ENCODE results near the gene NPBWR2. TPM values are rescaled to one million over a fixed set of nuclear protein-coding genes. Genes with fewer than 3 reads are reported as not detected.
A peak's percentile ranks its signal among the peaks of the same experiment; 100 is the strongest.

Gene NPBWR2
- polyA plus RNA-seq, 4 donors: not detected

DNA sequence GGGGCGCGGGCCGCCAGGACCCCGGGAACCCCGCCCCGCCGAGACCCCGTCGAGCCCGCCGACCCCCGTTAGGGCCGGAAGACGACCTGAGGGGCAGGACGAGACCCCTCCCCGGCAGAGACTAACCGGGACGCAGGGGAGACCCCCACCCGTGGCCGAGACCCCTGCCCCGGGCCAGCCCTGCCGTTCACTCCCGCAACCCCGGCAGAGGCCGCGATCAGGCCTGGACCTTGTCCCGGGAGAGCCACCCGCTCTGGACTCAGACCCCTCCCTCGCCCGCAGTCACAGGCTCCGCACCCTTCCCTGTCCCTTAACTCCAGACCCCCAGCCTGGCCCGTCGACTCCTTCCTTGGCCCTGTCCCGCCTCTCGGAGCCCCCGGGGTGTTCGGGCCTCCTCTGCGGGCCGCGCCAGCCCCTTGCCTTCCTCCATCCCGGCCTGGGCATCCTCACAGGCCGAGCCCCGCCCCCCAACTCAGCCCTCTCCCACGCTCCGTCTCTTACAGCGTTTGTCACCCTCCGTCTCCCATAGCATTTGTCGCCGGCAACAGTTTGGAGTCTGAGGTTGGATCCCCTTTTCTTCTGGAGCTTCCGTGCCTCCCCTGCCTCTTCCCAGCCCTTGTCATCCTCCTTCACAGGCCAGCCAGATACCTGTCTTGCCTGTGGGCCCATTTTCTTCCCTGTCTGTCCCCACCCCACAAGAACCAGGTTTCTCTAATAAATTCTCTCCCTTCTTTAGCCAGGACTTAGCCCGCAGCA is 43.8 kb downstream of the NPBWR2 start:
- DNase-seq (ENCODE audit: low read depth in 4 of 4, low spot score in 3 of 4): no peak

DNA sequence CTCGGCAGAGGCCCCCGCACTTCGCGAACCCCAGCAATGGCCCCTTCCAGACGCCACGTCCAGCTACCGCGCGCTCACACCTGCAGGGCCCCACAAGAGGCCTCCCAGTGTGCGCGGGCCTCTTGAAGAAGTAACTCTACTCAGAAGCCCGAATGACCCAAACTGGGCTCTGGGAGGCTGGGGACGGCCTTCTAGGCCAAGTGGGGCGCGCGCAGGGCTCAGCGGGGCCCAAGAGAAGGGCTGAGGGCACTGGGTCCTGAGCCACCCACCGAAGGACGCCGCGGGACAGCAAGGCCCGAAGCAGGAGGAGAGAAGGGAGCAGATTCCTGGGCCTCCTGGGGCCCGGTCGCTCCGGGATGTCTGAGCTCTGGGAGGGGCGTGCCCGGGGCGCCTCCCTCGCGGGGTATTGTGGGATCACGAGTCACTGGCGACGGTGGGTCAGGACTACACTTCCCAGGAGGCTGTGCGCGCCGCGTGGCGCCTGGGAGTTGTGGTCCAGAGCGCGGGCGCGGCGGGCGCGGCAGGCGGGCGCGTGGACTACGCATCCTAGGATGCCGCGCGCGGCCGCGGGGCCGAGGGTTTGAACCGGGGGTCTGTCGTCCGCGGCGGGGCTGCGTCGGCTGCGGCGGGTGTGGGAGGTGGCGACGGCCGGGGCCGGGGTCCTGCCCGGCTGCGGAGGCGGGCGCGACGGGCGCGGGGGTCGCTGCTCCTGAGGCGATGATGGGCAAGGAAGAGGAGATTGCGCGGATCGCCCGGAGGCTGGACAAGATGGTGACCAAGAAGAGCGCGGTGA is 44.6 kb downstream of the NPBWR2 start, which contains the start of gene TCEA2:
Gene TCEA2, plus strand, starts transcription at position 603 of the 793 bp plus-strand sequence. Its CDS starts 115 bp downstream, at position 718.
- DNase-seq (ENCODE audit: low read depth in 4 of 4, low spot score in 3 of 4): peak; percentile 89 to 94 (median 91)

DNA sequence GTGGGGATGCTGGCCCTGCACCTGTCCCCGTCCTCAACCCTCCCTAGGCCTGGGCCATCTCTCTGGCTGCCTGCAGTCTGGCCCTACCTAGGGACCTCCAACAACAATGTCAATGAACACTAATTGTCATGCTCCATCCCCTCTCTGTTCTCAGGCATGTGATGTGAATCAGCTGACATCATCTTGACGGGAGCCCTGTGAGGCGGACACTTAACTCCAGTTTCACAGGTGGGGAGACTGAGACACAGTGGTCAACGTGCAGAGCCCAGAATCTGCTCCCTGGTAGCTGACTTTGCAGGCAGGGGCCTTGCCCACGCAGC is 45.1 kb downstream of the NPBWR2 start:
- DNase-seq (ENCODE audit: low read depth in 4 of 4, low spot score in 3 of 4): no peak

DNA sequence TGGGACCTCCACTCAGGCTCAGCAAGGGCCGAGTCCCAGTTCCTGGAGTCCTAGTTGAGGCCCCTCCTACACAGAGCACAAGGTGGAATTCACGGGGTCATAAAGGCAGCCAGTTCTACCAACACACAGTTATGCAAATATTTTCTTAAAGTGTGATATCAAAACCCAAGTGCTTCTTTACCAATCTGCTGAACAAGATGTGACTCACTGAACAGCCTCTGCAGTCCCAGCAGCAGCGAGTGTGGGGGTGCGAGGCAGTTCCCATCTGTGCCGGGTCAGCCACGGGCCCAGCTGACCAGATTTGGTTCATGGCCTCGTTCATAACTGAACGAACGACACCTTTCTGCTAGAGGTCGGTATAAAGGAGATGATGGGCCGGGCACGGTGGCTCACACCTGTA is 48.8 kb downstream of the NPBWR2 start:
- no peak for DNase-seq (ENCODE audit: low read depth in 4 of 4, low spot score in 3 of 4)

DNA sequence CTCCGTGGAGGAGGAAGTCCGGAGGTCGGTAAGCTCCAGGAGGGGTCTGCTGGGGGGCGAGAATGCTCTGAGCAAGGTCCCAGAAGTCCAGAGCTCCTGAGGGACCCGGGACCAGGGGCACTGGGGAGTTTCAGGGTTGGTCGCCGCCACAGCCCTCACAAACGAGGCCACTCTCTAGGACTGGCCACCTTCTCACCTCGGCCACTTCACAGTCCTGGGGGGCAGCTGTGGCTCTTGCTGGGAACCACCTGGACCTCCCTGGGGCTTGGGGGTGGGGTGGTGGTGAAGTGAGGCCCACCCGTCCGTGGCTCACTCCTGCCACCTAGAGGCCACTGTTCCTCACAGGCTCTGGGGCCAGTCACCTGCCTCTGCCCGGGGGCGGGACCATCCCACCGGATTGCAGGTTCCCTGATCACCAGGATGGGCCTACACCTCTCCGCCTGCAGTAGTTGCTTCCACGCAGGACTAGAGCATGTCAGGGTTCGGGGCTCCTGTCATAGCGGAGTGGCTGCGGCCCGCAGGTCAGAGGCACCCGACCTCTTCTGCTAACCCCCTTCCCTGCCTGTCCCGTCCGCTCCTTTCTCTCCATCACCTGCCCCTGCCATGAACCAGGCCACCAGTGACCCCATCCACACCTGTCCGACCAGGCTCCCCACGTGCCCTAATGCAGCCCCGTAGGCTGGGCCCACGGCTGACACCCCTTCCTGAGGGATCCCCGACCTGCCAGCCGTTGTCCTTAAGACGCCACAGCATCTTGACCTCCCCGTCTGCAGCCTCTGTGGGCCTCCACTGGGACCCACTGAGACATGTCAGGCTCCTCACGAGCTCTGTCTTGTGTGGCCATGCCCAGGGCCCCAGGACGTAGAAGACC is 49.5 kb downstream of the NPBWR2 start:
- DNase-seq (ENCODE audit: low read depth in 4 of 4, low spot score in 3 of 4): peak in 1 of 4 donors; percentile 50

DNA sequence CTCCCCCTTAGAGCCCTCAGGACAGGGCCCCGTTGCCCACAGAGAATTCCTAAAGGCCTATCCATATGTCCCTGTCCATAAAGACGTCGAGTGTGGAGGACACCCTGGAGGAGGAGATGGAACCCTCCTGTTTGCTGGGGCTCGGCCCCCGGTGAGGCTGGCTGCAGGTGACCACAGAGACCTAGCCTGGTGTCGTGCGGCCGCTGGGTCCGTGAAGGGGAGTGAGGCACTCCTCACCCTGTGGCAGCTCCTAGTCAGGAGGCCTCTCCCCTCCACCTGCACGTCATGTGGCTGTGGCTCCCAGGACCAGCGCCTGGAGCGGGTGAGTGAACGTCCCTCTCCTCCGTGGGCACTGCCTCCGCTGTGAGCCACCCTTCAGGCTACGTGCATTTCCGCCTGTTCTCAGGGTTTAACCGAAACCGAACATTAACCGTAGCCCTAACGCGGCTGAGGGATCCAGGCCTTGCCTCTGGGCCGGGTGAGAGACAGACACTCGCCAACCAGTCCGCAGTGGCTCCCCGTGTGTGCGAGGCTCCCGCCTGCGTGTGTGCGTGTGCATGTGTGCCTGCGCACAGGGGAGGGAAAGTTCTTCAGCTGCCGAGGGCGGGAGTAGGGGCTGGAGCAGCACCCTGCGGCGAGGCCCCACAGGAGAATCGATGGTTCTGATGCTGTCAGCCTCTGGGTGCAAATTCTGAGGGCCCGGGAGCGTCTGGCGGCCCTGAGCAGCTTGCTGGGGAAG is 50.3 kb downstream of the NPBWR2 start:
- DNase-seq (ENCODE audit: low read depth in 4 of 4, low spot score in 3 of 4): no peak

DNA sequence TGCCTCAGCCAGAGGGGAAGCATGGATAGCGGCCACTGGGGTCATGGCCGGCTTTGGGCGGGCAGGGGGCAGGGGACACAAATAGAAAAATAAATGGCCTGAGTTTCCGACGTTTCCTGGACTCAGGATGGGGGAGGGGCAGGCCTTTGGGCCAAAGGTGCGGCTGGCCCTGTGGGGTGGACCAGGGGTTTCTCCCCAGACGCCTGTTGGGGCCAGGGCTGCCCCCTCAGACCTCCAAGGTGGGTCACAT is 50.8 kb downstream of the NPBWR2 start:
- no peak for DNase-seq (ENCODE audit: low read depth in 4 of 4, low spot score in 3 of 4)

DNA sequence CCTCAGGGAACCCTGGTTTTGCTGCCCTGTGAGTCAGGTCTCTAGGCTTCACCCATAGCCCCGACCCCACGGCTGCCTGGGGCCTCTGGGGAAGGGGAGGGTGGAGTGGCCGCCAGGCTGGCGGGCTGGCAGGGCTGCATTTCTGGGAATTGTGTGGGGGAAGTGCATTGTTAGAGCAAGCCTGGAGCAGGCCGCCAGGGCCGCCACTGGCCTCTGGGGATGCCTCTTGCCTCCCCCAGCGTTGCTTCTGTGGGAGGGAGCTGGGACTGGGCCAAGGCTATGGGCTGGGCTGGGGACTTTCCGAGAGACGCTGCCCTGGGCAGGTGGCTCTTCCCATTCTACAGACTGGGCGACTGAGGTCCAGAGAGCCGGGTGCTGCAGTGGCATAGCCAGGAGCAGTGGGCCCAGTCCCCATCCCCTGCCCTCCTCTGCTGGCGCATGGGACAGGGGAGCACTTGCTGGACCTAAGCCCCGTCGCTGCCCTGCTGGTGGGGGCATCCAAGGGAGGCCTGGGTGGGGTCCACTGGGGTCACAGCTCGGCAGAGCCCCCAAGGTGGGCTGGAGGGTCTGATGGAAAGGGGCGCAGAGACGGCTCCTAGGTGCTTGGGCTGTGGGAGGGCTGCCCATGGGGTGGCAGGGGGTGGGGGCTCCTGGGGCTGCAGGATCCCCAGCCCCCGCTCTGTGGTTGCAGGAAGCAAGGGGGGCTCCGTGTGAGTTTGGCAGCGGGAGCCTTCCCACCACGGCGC is 51.3 kb downstream of the NPBWR2 start:
- no peak for DNase-seq (ENCODE audit: low read depth in 4 of 4, low spot score in 3 of 4)

DNA sequence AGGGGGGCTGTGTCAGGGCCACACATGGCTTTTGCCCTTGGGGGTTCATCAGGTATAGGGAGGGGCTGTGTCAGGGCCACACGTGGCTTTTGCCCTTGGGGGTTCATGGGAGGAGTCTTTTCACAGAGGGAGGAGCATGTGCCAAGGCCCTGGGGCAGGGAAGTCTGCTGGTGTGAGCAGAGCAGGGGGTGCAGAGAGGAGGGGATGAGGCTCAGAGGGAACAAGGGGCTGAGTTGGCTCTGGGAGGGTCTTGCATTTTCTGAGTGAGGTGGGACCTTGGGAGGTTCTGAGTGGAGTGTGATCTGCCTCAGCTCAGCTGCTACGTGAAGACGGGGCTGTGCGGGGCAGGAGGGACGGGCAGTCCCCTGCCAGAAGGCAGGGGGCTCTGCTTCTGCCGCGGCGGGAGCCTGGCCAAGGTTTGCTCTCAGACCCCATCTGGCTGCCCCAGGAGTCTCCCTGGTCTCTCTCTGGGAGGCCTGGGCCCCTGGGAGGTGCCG is 51.9 kb downstream of the NPBWR2 start:
- DNase-seq (ENCODE audit: low read depth in 4 of 4, low spot score in 3 of 4): no peak

DNA sequence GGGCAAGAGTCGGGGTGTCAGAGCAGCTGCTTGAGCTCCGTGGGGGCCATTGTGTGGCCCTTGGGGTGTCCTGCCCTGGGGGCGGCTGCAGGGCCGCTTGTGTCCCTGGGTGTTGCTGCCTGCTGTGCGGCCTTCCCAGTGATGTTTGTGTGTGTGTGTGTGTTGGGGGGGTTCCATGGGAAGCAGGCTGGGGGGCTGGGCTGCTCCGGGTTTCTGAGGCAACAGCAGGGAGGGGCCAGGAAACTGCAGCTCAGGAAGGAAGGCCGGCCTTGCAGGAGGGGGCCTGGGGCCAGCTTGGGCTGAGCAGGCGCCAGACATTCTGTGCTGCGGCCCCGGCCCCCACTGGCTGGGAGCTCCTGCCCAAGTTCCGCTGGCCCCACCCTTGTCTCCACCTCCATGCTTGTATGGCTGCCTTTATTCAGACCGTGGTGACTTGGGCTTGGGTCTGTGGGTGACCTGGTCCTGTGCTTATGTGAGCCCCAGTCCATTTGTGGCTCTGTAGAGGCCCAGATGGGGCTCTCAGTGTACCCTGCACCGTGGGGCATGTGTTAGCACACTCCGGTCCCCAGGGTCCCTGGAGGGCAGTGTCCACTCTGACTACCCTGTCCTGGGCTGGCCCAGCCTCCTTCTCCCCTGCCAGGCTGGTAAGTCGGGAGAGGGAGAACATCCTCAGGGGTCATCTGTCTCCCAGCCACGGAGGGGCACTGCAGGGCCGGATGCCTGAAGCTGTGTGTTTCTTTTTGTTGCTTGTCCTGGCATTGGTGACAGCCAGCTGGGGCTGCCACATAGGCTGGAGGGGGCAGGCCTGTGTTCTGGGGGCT is 53.3 kb downstream of the NPBWR2 start:
- DNase-seq (ENCODE audit: low read depth in 4 of 4, low spot score in 3 of 4): no peak

Other genes starting within 250 kb of the NPBWR2 start
- gene ABHD16B, start 246.1 kb downstream of the NPBWR2 start, polyA plus RNA-seq (ENCODE audit: insufficient read length in 4 of 4): not detected
- 10 to 100 TPM; 78.5 to 99.6 (median 85.4) TPM for gene TPD52L2, start 242.3 kb downstream of the NPBWR2 start, polyA plus RNA-seq (ENCODE audit: insufficient read length in 4 of 4)
- gene DNAJC5, start 212.4 kb downstream of the NPBWR2 start, polyA plus RNA-seq (ENCODE audit: insufficient read length in 4 of 4): 10 to 100 TPM; 23.1 to 32.3 (median 29.0) TPM
- 10 to 100 TPM; 37.1 to 69.4 (median 43.9) TPM for gene UCKL1, start 151.1 kb downstream of the NPBWR2 start, polyA plus RNA-seq (ENCODE audit: insufficient read length in 4 of 4)
- gene ZNF512B, start 137.6 kb downstream of the NPBWR2 start, polyA plus RNA-seq (ENCODE audit: insufficient read length in 4 of 4): 10 to 100 TPM; 20.5 to 33.3 (median 27.9) TPM
- 10 to 100 TPM in 1 of 4 donors, 1 to 10 TPM in 3; 4.2 to 12.7 (median 7.2) TPM for gene SAMD10, start 127.9 kb downstream of the NPBWR2 start, polyA plus RNA-seq (ENCODE audit: insufficient read length in 4 of 4)
- gene PRPF6, start 126.4 kb downstream of the NPBWR2 start, polyA plus RNA-seq (ENCODE audit: insufficient read length in 4 of 4): 10 to 100 TPM; 60.4 to 89.4 (median 83.3) TPM
- gene C20orf204, start 71.4 kb downstream of the NPBWR2 start, polyA plus RNA-seq (ENCODE audit: insufficient read length in 4 of 4): 1 to 10 TPM in 1 of 4 donors, under 1 TPM in 3; 0.37 to 1.4 (median 0.77) TPM
- gene SOX18, start 57.9 kb downstream of the NPBWR2 start, polyA plus RNA-seq (ENCODE audit: insufficient read length in 4 of 4): 10 to 100 TPM in 1 of 4 donors, 1 to 10 TPM in 3; 5.7 to 13.6 (median 8.1) TPM
- gene TCEA2, start 44.4 kb downstream of the NPBWR2 start, polyA plus RNA-seq (ENCODE audit: insufficient read length in 4 of 4): 10 to 100 TPM; 63.9 to 97.6 (median 77.2) TPM
- 1 to 10 TPM; 3.9 to 9.1 (median 6.9) TPM for gene RGS19, start 28.0 kb downstream of the NPBWR2 start, polyA plus RNA-seq (ENCODE audit: insufficient read length in 4 of 4)
- 1 to 10 TPM in 3 of 4 donors, under 1 TPM in 1; 0.64 to 1.5 (median 1.2) TPM for gene OPRL1, start 27.5 kb downstream of the NPBWR2 start, polyA plus RNA-seq (ENCODE audit: insufficient read length in 4 of 4)
- under 1 TPM in 2 of 4 donors, not detected in 2; 0.17 to 0.21 TPM for gene LKAAEAR1, start 23.2 kb downstream of the NPBWR2 start, polyA plus RNA-seq (ENCODE audit: insufficient read length in 4 of 4)
- under 1 TPM; 0.23 to 0.79 (median 0.52) TPM for gene MYT1, start 56.9 kb upstream of the NPBWR2 start, polyA plus RNA-seq (ENCODE audit: insufficient read length in 4 of 4)
- gene PCMTD2, start 148.2 kb upstream of the NPBWR2 start, polyA plus RNA-seq (ENCODE audit: insufficient read length in 4 of 4): 100 to 1,000 TPM; 131 to 194 (median 156) TPM

Data from left renal pelvis (tissue), 4 donors.